Peyer's patch (tissue), 4 donors: ENCODE data around the gene SIRPD. TPM values are rescaled to one million over a fixed set of nuclear protein-coding genes. Genes with fewer than 3 reads are reported as not detected.
A peak's percentile ranks its signal among the peaks of the same experiment; 100 is the strongest.

Experiments
- DNase-seq, 3 donors: peaks; one replicate each; pipeline ENCODE4 v3.0.0-alpha.2; 2017 to 2019
- H3K27ac ChIP-seq, 4 donors: fragments of 200-600 bp; sonication (generic); one replicate each; pipeline ENCODE4 v1.5.1; 2016 to 2019
- H3K27me3 ChIP-seq, 2 donors: fragments of 200-600 bp; sonication (generic); one replicate each; pipeline ENCODE4 v1.5.1; 2019
- H3K36me3 ChIP-seq, 3 donors: fragments of 200-600 bp; sonication (generic); one replicate each; pipeline ENCODE4 v1.5.1; 2016 to 2019
- H3K4me1 ChIP-seq, 4 donors: fragments of 200-600 bp; sonication (generic); one replicate each; pipeline ENCODE4 v1.5.1; 2016 to 2019
- H3K4me3 ChIP-seq, 4 donors: fragments of 200-600 bp; sonication (generic); 1 replicate in 3 of 4; 2 replicates in 1 of 4; pipeline ENCODE4 v1.5.1; 2016 to 2019; ENCODE audit warnings: mild to moderate bottlenecking in 1 of 4
- H3K9me3 ChIP-seq, 4 donors: fragments of 200-600 bp; sonication (generic); one replicate each; pipeline ENCODE4 v1.5.1; 2016 to 2019; ENCODE audit warnings: mild to moderate bottlenecking in 1 of 4
- CTCF ChIP-seq, 6 experiments: fragments of 450-650 bp in 4 of 6; fragments of 200-600 bp in 2 of 6; sonication (generic) in 1 of 6; IDR thresholded peaks; one replicate each; pipeline ENCODE4 v1.5.1; 2017 to 2019; ENCODE audit warnings: antibody characterized with exemption in 6 of 6, mild to moderate bottlenecking in 3 of 6, moderate library complexity in 1 of 6
- POLR2A ChIP-seq, 2 donors: fragments of 450-650 bp; IDR thresholded peaks; one replicate each; pipeline ENCODE4 v1.5.1; 2017; ENCODE audit warnings: antibody characterized with exemption in 2 of 2, mild to moderate bottlenecking in 2 of 2, moderate library complexity in 2 of 2
- total RNA-seq, 4 donors: library from RNA; depleted of rRNA; stranded (reverse); fragments of >200 nt; gene quantifications; one replicate each; pipeline ENCODE4 v1.1.0, GENCODE V29; 2016

The SIRPD gene
- total RNA-seq, 4 donors from 2014 or later: not detected

- H3K4me1 ChIP-seq: no peaks in the 10 kb centered on the region
- no peak overlapping the region for H3K27ac ChIP-seq
- TF ChIP-seq POLR2A (IDR thresholded peaks at IDR 0.05): no peak
- no peak for TF ChIP-seq CTCF (IDR thresholded peaks at IDR 0.05)
- no peak overlapping the region for H3K4me3 ChIP-seq
- H3K9me3 ChIP-seq: no peaks in the 10 kb centered on the region
- no peak for DNase-seq
- H3K27me3 ChIP-seq: no peaks in the 10 kb centered on the region
- H3K36me3 ChIP-seq: no peaks in the 10 kb centered on the region
These were observed 3.8 kb upstream of the SIRPD start for GRCh38 chr20:1561350-1561749.

- DNase-seq: no peak
- no peaks in the 10 kb centered on the region for H3K36me3 ChIP-seq
- no peaks in the 10 kb centered on the region for H3K27me3 ChIP-seq
- H3K4me3 ChIP-seq: no peak overlapping the region
- TF ChIP-seq CTCF (IDR thresholded peaks at IDR 0.05): peak in 2 of 6 experiments; percentile 6 to 26
- no peak for TF ChIP-seq POLR2A (IDR thresholded peaks at IDR 0.05)
- H3K9me3 ChIP-seq: no peaks in the 10 kb centered on the region
- H3K27ac ChIP-seq: no peak overlapping the region
- H3K4me1 ChIP-seq: no peaks in the 10 kb centered on the region
These were observed 1.6 kb downstream of the SIRPD start for GRCh38 chr20:1555952-1556351.

- H3K9me3 ChIP-seq: no peaks in the 10 kb centered on the region
- no peak for TF ChIP-seq CTCF (IDR thresholded peaks at IDR 0.05)
- TF ChIP-seq POLR2A (IDR thresholded peaks at IDR 0.05): no peak
- peaks cover 0 to 12% (median 0%) of the 10 kb centered on the region in 4 donors for H3K4me1 ChIP-seq
- no peaks in the 10 kb centered on the region for H3K36me3 ChIP-seq
- H3K27me3 ChIP-seq: no peaks in the 10 kb centered on the region
- DNase-seq: no peak
- H3K27ac ChIP-seq: no peak overlapping the region
- no peak overlapping the region for H3K4me3 ChIP-seq
These were observed 17.6 kb downstream of the SIRPD start for GRCh38 chr20:1539816-1540419.

GRCh38 chr20:1538655-1539054 lies 18.9 kb downstream of the SIRPD start:
- Histone ChIP-seq H3K4me1 (peaks cover 0 to 12% (median 0%) of the 10 kb centered on the region in 4 donors), H3K27ac (no peak overlapping the region), H3K36me3 (no peaks in the 10 kb centered on the region), H3K4me3 (no peak overlapping the region), H3K27me3 (no peaks in the 10 kb centered on the region), H3K9me3 (no peaks in the 10 kb centered on the region)
- DNase-seq: no peak
- TF ChIP-seq POLR2A (IDR thresholded peaks at IDR 0.05) (no peak), CTCF (IDR thresholded peaks at IDR 0.05) (no peak)

- H3K4me1 ChIP-seq: peaks cover 0 to 12% (median 0%) of the 10 kb centered on the region in 4 donors
- no peaks in the 10 kb centered on the region for H3K36me3 ChIP-seq
- peak overlapping the region; percentile 43 to 77 (median 55) for H3K27ac ChIP-seq
- no peaks in the 10 kb centered on the region for H3K9me3 ChIP-seq
- H3K27me3 ChIP-seq: no peaks in the 10 kb centered on the region
- no peak for TF ChIP-seq POLR2A (IDR thresholded peaks at IDR 0.05)
- no peak for TF ChIP-seq CTCF (IDR thresholded peaks at IDR 0.05)
- peak in 2 of 3 donors; percentile 79 to 82 for DNase-seq
- no peak overlapping the region for H3K4me3 ChIP-seq
These were observed 19.8 kb downstream of the SIRPD start for GRCh38 chr20:1537731-1538058.
